CD14-positive monocyte (primary cell): Measurements from ENCODE around the gene TRPC6. TPM values are rescaled to one million over a fixed set of nuclear protein-coding genes. Genes with fewer than 3 reads are reported as not detected.
A peak's percentile ranks its signal among the peaks of the same experiment; 100 is the strongest.

ENCODE experiments used
- DNase-seq, 3 donors: peaks; one replicate each; pipeline ENCODE4 v3.0.0-alpha.2; 2011 to 2022
- H2AFZ ChIP-seq: 2 replicates; pipeline ENCODE4 v1.6.0; 2012; ENCODE audit warnings: mild to moderate bottlenecking, low read depth, low read length, inconsistent platforms; ENCODE audit not compliant: insufficient read depth, poor library complexity, severe bottlenecking
- H3K27ac ChIP-seq, 2 donors: 1 replicate in 1 of 2; 2 replicates in 1 of 2; pipeline ENCODE4 v1.5.1; 2012 to 2013; ENCODE audit warnings: low read length in 2 of 2, control low read depth in 1 of 2, inconsistent platforms in 1 of 2, low read depth in 1 of 2, mild to moderate bottlenecking in 1 of 2
- H3K27me3 ChIP-seq, 2 donors: one replicate each; pipeline versions ENCODE4 v1.6.0 to v1.6.1; 2011 to 2013; ENCODE audit warnings: low read length in 2 of 2; ENCODE audit not compliant: control insufficient read depth in 2 of 2, insufficient read depth in 2 of 2
- H3K36me3 ChIP-seq, 2 donors: replicated peaks in 1 of 2; 1 replicate in 1 of 2; 2 replicates in 1 of 2; pipeline versions ENCODE4 v1.5.1 to v1.6.1; 2012 to 2013; ENCODE audit warnings: low read length in 2 of 2, control low read depth in 1 of 2, inconsistent platforms in 1 of 2, mild to moderate bottlenecking in 1 of 2; ENCODE audit not compliant: insufficient read depth in 2 of 2, control insufficient read depth in 1 of 2
- H3K4me1 ChIP-seq, 2 donors: 1 replicate in 1 of 2; 2 replicates in 1 of 2; pipeline versions ENCODE4 v1.5.1 to v1.6.1; 2012 to 2013; ENCODE audit warnings: low read length in 2 of 2, control low read depth in 1 of 2, inconsistent platforms in 1 of 2, mild to moderate bottlenecking in 1 of 2, moderate library complexity in 1 of 2; ENCODE audit not compliant: insufficient read depth in 2 of 2, control insufficient read depth in 1 of 2
- H3K4me2 ChIP-seq: replicated peaks from 2 replicates; pipeline ENCODE3; 2012; ENCODE audit warnings: low read length, moderate library complexity, mild to moderate bottlenecking; ENCODE audit not compliant: poor library complexity, severe bottlenecking; ENCODE audit errors: extremely low read depth
- H3K4me3 ChIP-seq, 3 experiments: fragments of 200-600 bp in 1 of 3; sonication (generic) in 1 of 3; replicated peaks in 1 of 3; 1 replicate in 2 of 3; 2 replicates in 1 of 3; pipeline ENCODE4 v1.5.1; 2011 to 2013; ENCODE audit warnings: low read length in 3 of 3, mild to moderate bottlenecking in 3 of 3, control low read depth in 2 of 3, low read depth in 2 of 3, inconsistent platforms in 1 of 3, moderate library complexity in 1 of 3
- H3K79me2 ChIP-seq: 2 replicates; pipeline ENCODE4 v1.6.0; 2012; ENCODE audit warnings: mild to moderate bottlenecking, control low read depth, inconsistent platforms, low read length, moderate library complexity; ENCODE audit not compliant: insufficient read depth
- H3K9ac ChIP-seq: 2 replicates; pipeline ENCODE4 v1.6.0; 2017; ENCODE audit warnings: low read length, mild to moderate bottlenecking; ENCODE audit not compliant: insufficient read depth, poor library complexity, severe bottlenecking
- H3K9me3 ChIP-seq, 2 donors: replicated peaks in 1 of 2; 1 replicate in 1 of 2; 2 replicates in 1 of 2; pipeline versions ENCODE4 v1.5.1 to v1.6.1; 2012 to 2013; ENCODE audit warnings: low read length in 2 of 2, control low read depth in 1 of 2; ENCODE audit not compliant: control insufficient read depth in 1 of 2, insufficient read depth in 1 of 2
- H4K20me1 ChIP-seq: 2 replicates; pipeline ENCODE4 v1.6.0; 2012; ENCODE audit warnings: mild to moderate bottlenecking, low read length, control low read depth, moderate library complexity; ENCODE audit not compliant: insufficient read depth
- H3K27ac Mint-ChIP-seq, 7 donors: one replicate each; pipeline ENCODE4 v1.8.0; 2020; ENCODE audit warnings: mild to moderate bottlenecking in 7 of 7, mixed read lengths in 7 of 7, moderate library complexity in 6 of 7, inconsistent platforms in 2 of 7
- H3K27me3 Mint-ChIP-seq, 3 donors: one replicate each; pipeline ENCODE4 v1.8.0; 2021 to 2022; ENCODE audit warnings: low read depth in 3 of 3, mild to moderate bottlenecking in 3 of 3, mixed read lengths in 3 of 3, moderate library complexity in 3 of 3, inconsistent platforms in 1 of 3
- H3K36me3 Mint-ChIP-seq, 2 donors: one replicate each; pipeline ENCODE4 v1.8.0; 2020; ENCODE audit warnings: mixed read lengths in 2 of 2, inconsistent platforms in 1 of 2, mild to moderate bottlenecking in 1 of 2
- H3K4me1 Mint-ChIP-seq: one replicate; pipeline ENCODE4 v1.8.0; 2020; ENCODE audit warnings: mild to moderate bottlenecking, mixed read lengths
- H3K4me3 Mint-ChIP-seq, 2 donors: one replicate each; pipeline ENCODE4 v1.8.0; 2020; ENCODE audit warnings: mild to moderate bottlenecking in 2 of 2, mixed read lengths in 2 of 2, moderate library complexity in 1 of 2
- H3K9me3 Mint-ChIP-seq, 7 donors: one replicate each; pipeline ENCODE4 v1.8.0; 2020 to 2022; ENCODE audit warnings: mixed read lengths in 7 of 7, mild to moderate bottlenecking in 6 of 7, moderate library complexity in 6 of 7, inconsistent platforms in 2 of 7
- WGBS: methylation state at CpG from one replicate; pipeline ENCODE4 v1.1.5; 2013; ENCODE audit warnings: missing lambda C conversion rate; ENCODE audit not compliant: insufficient coverage; 5-methylcytosine and 5-hydroxymethylcytosine counted together
- intact Hi-C, 2 donors: fragments of 100-400 bp; cut with micrococcal nuclease; formaldehyde crosslinking; loops; one replicate each; pipeline versions ENCODE4 v1.15.0 to v1.15.1; 2023
- polyA plus RNA-seq, 3 donors: library from polyadenylated mRNA; depleted of rRNA in 1 of 3; unstranded in 2 of 3; stranded (reverse) in 1 of 3; fragments of 300-500 nt in 2 of 3; fragments of >200 nt in 1 of 3; fragmentation: Illumina TruSeq in 2 of 3; gene quantifications; 1 replicate in 2 of 3; 2 replicates in 1 of 3; pipeline ENCODE4 v1.2.3, GENCODE V29; 2012 to 2021
- TF ChIP-seq, protein P1 (sequence below): fragments of 200-600 bp; IDR thresholded peaks from one replicate; pipeline ENCODE4 v1.8.0; 2022; ENCODE audit warnings: antibody characterized with exemption, mild to moderate bottlenecking

Gene TRPC6
- polyA plus RNA-seq, 3 donors, result 0.01 TPM; not detected in 2

- no peak overlapping the region for H2AFZ ChIP-seq
These were observed 1.4 kb downstream of the TRPC6 start for GRCh38 chr11:101582236-101582988.

GRCh38 chr11:101577461-101577860 lies 6.3 kb downstream of the TRPC6 start:
- Histone ChIP-seq H3K4me2 (no peak overlapping the region), H3K4me3 (no peak overlapping the region), H4K20me1 (no peaks in the 10 kb centered on the region), H3K27ac (no peak overlapping the region), H3K9ac (no peak overlapping the region), H2AFZ (no peak overlapping the region), H3K4me1 (no peaks in the 10 kb centered on the region), H3K9me3 (peaks cover 4 to 9% of the 10 kb centered on the region in 2 donors), H3K79me2 (no peaks in the 10 kb centered on the region), H3K36me3 (no peaks in the 10 kb centered on the region), H3K27me3 (peaks cover 10 to 16% of the 10 kb centered on the region in 2 donors)
- H3K27me3 Mint-ChIP-seq, result peaks cover 12 to 16% (median 13%) of the 10 kb centered on the region in 3 donors
- no peak overlapping the region for H3K4me3 Mint-ChIP-seq
- H3K27ac Mint-ChIP-seq, result no peak overlapping the region
- TF ChIP-seq, protein P1, sequence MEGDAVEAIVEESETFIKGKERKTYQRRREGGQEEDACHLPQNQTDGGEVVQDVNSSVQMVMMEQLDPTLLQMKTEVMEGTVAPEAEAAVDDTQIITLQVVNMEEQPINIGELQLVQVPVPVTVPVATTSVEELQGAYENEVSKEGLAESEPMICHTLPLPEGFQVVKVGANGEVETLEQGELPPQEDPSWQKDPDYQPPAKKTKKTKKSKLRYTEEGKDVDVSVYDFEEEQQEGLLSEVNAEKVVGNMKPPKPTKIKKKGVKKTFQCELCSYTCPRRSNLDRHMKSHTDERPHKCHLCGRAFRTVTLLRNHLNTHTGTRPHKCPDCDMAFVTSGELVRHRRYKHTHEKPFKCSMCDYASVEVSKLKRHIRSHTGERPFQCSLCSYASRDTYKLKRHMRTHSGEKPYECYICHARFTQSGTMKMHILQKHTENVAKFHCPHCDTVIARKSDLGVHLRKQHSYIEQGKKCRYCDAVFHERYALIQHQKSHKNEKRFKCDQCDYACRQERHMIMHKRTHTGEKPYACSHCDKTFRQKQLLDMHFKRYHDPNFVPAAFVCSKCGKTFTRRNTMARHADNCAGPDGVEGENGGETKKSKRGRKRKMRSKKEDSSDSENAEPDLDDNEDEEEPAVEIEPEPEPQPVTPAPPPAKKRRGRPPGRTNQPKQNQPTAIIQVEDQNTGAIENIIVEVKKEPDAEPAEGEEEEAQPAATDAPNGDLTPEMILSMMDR, result no peak
- intact Hi-C loops, result no loop called here
- no peaks in the 10 kb centered on the region for H3K36me3 Mint-ChIP-seq
- 80% methylated on average over 4 of the region's 6 CpGs for WGBS
- peaks cover 0 to 20% (median 6%) of the 10 kb centered on the region in 7 donors for H3K9me3 Mint-ChIP-seq
- no peak for DNase-seq
- H3K4me1 Mint-ChIP-seq, result no peaks in the 10 kb centered on the region

More at GRCh38 chr11:101582236-101582988, 1.4 kb downstream of the TRPC6 start:
- H3K4me1 ChIP-seq, result no peaks in the 10 kb centered on the region
- Mint-ChIP-seq H3K27me3 (peaks cover 33 to 42% (median 39%) of the 10 kb centered on the region in 3 donors), H3K9me3 (peaks cover 3 to 27% (median 10%) of the 10 kb centered on the region in 7 donors), H3K36me3 (no peaks in the 10 kb centered on the region), H3K27ac (no peak overlapping the region), H3K4me1 (no peaks in the 10 kb centered on the region), H3K4me3 (peak overlapping the region in 1 of 2 donors; percentile 75)
- H3K4me3 ChIP-seq, result no peak overlapping the region
- intact Hi-C loops, result no loop called here
- no peaks in the 10 kb centered on the region for H3K36me3 ChIP-seq
- H3K27me3 ChIP-seq, result peaks cover 28 to 39% of the 10 kb centered on the region in 2 donors
- no peak overlapping the region for H3K9ac ChIP-seq
- no peak for DNase-seq
- TF ChIP-seq, protein P1, result no peak
- no peak overlapping the region for H3K4me2 ChIP-seq
- 2% methylated on average over 24 of the region's 35 CpGs for WGBS
- H3K79me2 ChIP-seq, result no peaks in the 10 kb centered on the region
- H4K20me1 ChIP-seq, result no peaks in the 10 kb centered on the region
- no peak overlapping the region for H3K27ac ChIP-seq
- peaks cover 9 to 21% of the 10 kb centered on the region in 2 donors for H3K9me3 ChIP-seq
